A549 (cell line): ENCODE results near the gene ATG13. TPM values are rescaled to one million over a fixed set of nuclear protein-coding genes. Genes with fewer than 3 reads are reported as not detected.

ENCODE experiments used
- ATAC-seq, 2 experiments: fragments of 200-7000 bp in 1 of 2; fragments of >200 bp in 1 of 2; cut with Nextera tagmentation in 1 of 2; cut with Tn5 transposase in 1 of 2; 3 replicates each; pipeline versions ENCODE4 v1.8.0 to v1.9.1; 2018 to 2020; ENCODE audit warnings: mild to moderate bottlenecking in 1 of 2, moderate library complexity in 1 of 2
- CTCF ChIA-PET: fragments of 300-600 bp; sonication (Branson Sonifier 250); formaldehyde crosslinking; extraction: SDS; loops from one replicate; lab custom pipeline; 2021; ENCODE audit warnings: antibody characterized with exemption, inconsistent platforms; lab: Yijun Ruan, JAX
- POLR2A ChIA-PET: fragments of 350-600 bp; formaldehyde crosslinking; extraction: SDS; loops from one replicate; lab custom pipeline; 2021; ENCODE audit warnings: antibody characterized with exemption, inconsistent platforms; lab: Yijun Ruan, JAX
- DNase-seq, 2 experiments: peaks; one replicate each; pipeline versions ENCODE4 v3.0.0 to v3.0.0-alpha.2; 2011 to 2016; ENCODE audit warnings: low read depth in 1 of 2, low spot score in 1 of 2
- FAIRE-seq: peaks from 2 replicates; lab custom pipeline; 2011; peaks lifted over from hg19 to GRCh38; lab: Jason Lieb, UNC
- H3K27ac ChIP-seq, 2 experiments: fragments of >200 bp; sonication (Bioruptor Twin); formaldehyde crosslinking; 3 replicates each; pipeline ENCODE4 v1.5.1; 2016 to 2017
- H3K4me1 ChIP-seq: fragments of >200 bp; sonication (Bioruptor Twin); formaldehyde crosslinking; 3 replicates; pipeline ENCODE4 v1.6.1; 2016
- H3K4me2 ChIP-seq: fragments of >200 bp; sonication (Bioruptor Twin); formaldehyde crosslinking; 3 replicates; pipeline ENCODE4 v1.6.1; 2016
- H3K4me3 ChIP-seq: fragments of >200 bp; sonication (Bioruptor Twin); formaldehyde crosslinking; 3 replicates; pipeline ENCODE4 v1.5.1; 2016
- H3K9me3 ChIP-seq: fragments of >200 bp; sonication (Bioruptor Twin); formaldehyde crosslinking; 3 replicates; pipeline ENCODE4 v1.6.1; 2016
- ATOH8 ChIP-seq: fragments of 250-450 bp; sonication (Bioruptor Pico); IDR thresholded peaks from 2 replicates; pipeline ENCODE4 v1.5.0; 2020; ENCODE audit warnings: low read depth, mild to moderate bottlenecking, moderate library complexity
- CEBPB ChIP-seq, 2 experiments: fragments of >200 bp in 1 of 2; sonication (Bioruptor Twin) in 1 of 2; formaldehyde crosslinking in 1 of 2; IDR thresholded peaks; 2 replicates each; pipeline ENCODE4 v1.6.1; 2012 to 2016
- CHD4 ChIP-seq: fragments of 200-600 bp; sonication (generic); IDR thresholded peaks from 2 replicates; pipeline ENCODE4 v1.6.1; 2016; ENCODE audit warnings: antibody characterized with exemption, mild to moderate bottlenecking, borderline replicate concordance
- E2F6 ChIP-seq: IDR thresholded peaks from 2 replicates; pipeline ENCODE4 v1.6.1; 2012; ENCODE audit warnings: low read depth, borderline replicate concordance
- FOSL2 ChIP-seq, 2 experiments: fragments of 450-650 bp in 1 of 2; fragments of >200 bp in 1 of 2; sonication (Bioruptor Twin) in 1 of 2; formaldehyde crosslinking; IDR thresholded peaks; 2 replicates each; pipeline versions ENCODE4 v1.5.0 to v1.6.1; 2016 to 2020; ENCODE audit warnings: mild to moderate bottlenecking in 1 of 2, moderate library complexity in 1 of 2
- HES2 ChIP-seq: fragments of >200 bp; sonication (Bioruptor Twin); formaldehyde crosslinking; IDR thresholded peaks from 2 replicates; pipeline ENCODE4 v1.6.1; 2016
- HOXB13 ChIP-seq: fragments of 250-450 bp; sonication (Bioruptor Pico); IDR thresholded peaks from 2 replicates; pipeline ENCODE4 v1.5.0; 2020; ENCODE audit warnings: low read depth, mild to moderate bottlenecking, moderate library complexity
- JUNB ChIP-seq: fragments of >200 bp; sonication (Bioruptor Twin); formaldehyde crosslinking; IDR thresholded peaks from 2 replicates; pipeline ENCODE4 v1.6.1; 2016
- MAFK ChIP-seq: fragments of 450-650 bp; IDR thresholded peaks from 2 replicates; pipeline ENCODE4 v1.6.1; 2014; ENCODE audit not compliant: partially characterized antibody
- MAX ChIP-seq: IDR thresholded peaks from 2 replicates; pipeline ENCODE4 v1.6.1; 2012
- MYC ChIP-seq: IDR thresholded peaks from 2 replicates; pipeline ENCODE4 v1.6.1; 2012; ENCODE audit warnings: mild to moderate bottlenecking, inconsistent platforms, low read length, improper control_type of control experiment, borderline replicate concordance
- NPAS2 ChIP-seq: fragments of 250-450 bp; sonication (Bioruptor Pico); IDR thresholded peaks from 2 replicates; pipeline ENCODE4 v1.8.0; 2022; ENCODE audit warnings: mild to moderate bottlenecking, moderate library complexity, borderline replicate concordance
- POLR2AphosphoS2 ChIP-seq: conservative IDR thresholded peaks from 2 replicates; pipeline ENCODE4 v1.6.1; 2012; ENCODE audit warnings: low read length, improper control_type of control experiment, inconsistent platforms
- RFX5 ChIP-seq: fragments of 450-650 bp; IDR thresholded peaks from 2 replicates; pipeline ENCODE4 v1.7.1; 2014; ENCODE audit warnings: antibody characterized with exemption, mild to moderate bottlenecking, moderate library complexity
- SMC3 ChIP-seq: fragments of >200 bp; sonication (Bioruptor Twin); formaldehyde crosslinking; IDR thresholded peaks from 3 replicates; pipeline ENCODE4 v1.6.1; 2018; ENCODE audit warnings: inconsistent platforms
- USF2 ChIP-seq: fragments of 450-650 bp; IDR thresholded peaks from 2 replicates; pipeline ENCODE4 v1.6.1; 2014; ENCODE audit warnings: antibody characterized with exemption
- ZNF302 ChIP-seq: fragments of 250-450 bp; sonication (Bioruptor Pico); IDR thresholded peaks from 2 replicates; pipeline ENCODE4 v1.9.0; 2021; ENCODE audit warnings: inconsistent platforms, mild to moderate bottlenecking, moderate library complexity
- WGBS: methylation state at CpG from one replicate; pipeline ENCODE4 v1.1.6; 2017; ENCODE audit errors: missing lambda C conversion rate; 5-methylcytosine and 5-hydroxymethylcytosine counted together
- polyA plus RNA-seq, 4 experiments: library from polyadenylated mRNA; depleted of rRNA in 3 of 4; stranded (reverse); fragments of >200 nt; fragmentation: RNase III in 1 of 4; extraction: RNeasy Plus Mini Kit Qiagen cat#74134 plus additional on column Dnase treatment in 1 of 4; gene quantifications; 2 replicates in 3 of 4; 3 replicates in 1 of 4; pipeline ENCODE4 v1.2.3, GENCODE V29; 2011 to 2017

Gene ATG13
- polyA plus RNA-seq, 2 of the 4 experiments (the other 2 are of a cell fraction), result 39.5 to 58.6 TPM

- no peak for TF ChIP-seq SMC3
Measured at GRCh38 chr11:46673713-46674462, 56.5 kb downstream of the ATG13 start (continued).

GRCh38 chr11:46674463-46675287 lies 57.3 kb downstream of the ATG13 start:
- no peaks in the 10 kb centered on the region for H3K9me3 ChIP-seq
- DNase-seq (no peak), FAIRE-seq (no peak), ATAC-seq (peak in 1 of 2 experiments; percentile 18; a peak in 3 of 6 replicates)
- H3K4me3 ChIP-seq, result no peak overlapping the region
- H3K4me2 ChIP-seq, result peak overlapping the region; percentile 17
- 79% methylated on average over 12 of the region's 12 CpGs for WGBS
- peaks cover 15% of the 10 kb centered on the region for H3K4me1 ChIP-seq
- TF ChIP-seq E2F6, result no peak
- no peak for TF ChIP-seq FOSL2 (IDR thresholded peaks at IDR 0.05)
- no peak for TF ChIP-seq FOSL2 (CRISPR knock-in tag; IDR thresholded peaks at IDR 0.05)
- TF ChIP-seq HES2, result no peak
- TF ChIP-seq MAFK, result no peak
- no peak for TF ChIP-seq ZNF302 (CRISPR knock-in tag)
- no peak for TF ChIP-seq NPAS2 (CRISPR knock-in tag)
- TF ChIP-seq HOXB13, result no peak
- TF ChIP-seq MYC, result no peak
- no peak for TF ChIP-seq CHD4
- TF ChIP-seq, all 56 proteins: peak for 0
- POLR2A ChIA-PET, result interaction anchor here (0.8 kb wide), 1 partner anchor 26 kb away, joined by 4 read pairs; the partner anchor contains the start of gene ZNF408
- peak overlapping the region; percentile 12 to 77; a peak in 4 of 6 replicates for H3K27ac ChIP-seq
- CTCF ChIA-PET, result interaction anchor here (0.7 to 2.4 kb wide), 4 partner anchors 10 to 285 kb away, joined by 3 to 9 read pairs (median 4); no protein-coding TSS in a partner anchor

- Histone ChIP-seq H3K27ac (peak overlapping the region; percentile 12 to 77; a peak in 4 of 6 replicates), H3K4me2 (peak overlapping the region; percentile 17), H3K4me3 (no peak overlapping the region), H3K9me3 (no peaks in the 10 kb centered on the region), H3K4me1 (peaks cover 15% of the 10 kb centered on the region)
- POLR2A ChIA-PET, result interaction anchor here (0.8 kb wide), 1 partner anchor 26 kb away, joined by 4 read pairs; the partner anchor contains the start of gene ZNF408
- no peak for TF ChIP-seq FOSL2 (IDR thresholded peaks at IDR 0.05)
- TF ChIP-seq FOSL2 (CRISPR knock-in tag; IDR thresholded peaks at IDR 0.05), result 0 out of 2 replicates have a peak, but pooled peaks have one; percentile 9
- TF ChIP-seq ATOH8 (CRISPR knock-in tag), result no peak
- 0 out of 2 replicates have a peak, but pooled peaks have one; percentile 54 for TF ChIP-seq POLR2AphosphoS2
- TF ChIP-seq USF2, result peak; percentile 76
- no peak for TF ChIP-seq JUNB
- no peak for TF ChIP-seq MAX
- TF ChIP-seq NPAS2 (CRISPR knock-in tag), result no peak
- no peak for TF ChIP-seq RFX5
- 0 out of 4 replicates have a peak, but pooled peaks of 1 of the 2 experiments have one; percentile 40 for TF ChIP-seq CEBPB (IDR thresholded peaks at IDR 0.05)
- CTCF ChIA-PET, result interaction anchor here (1.8 to 2.4 kb wide), 3 partner anchors 12 to 286 kb away, joined by 4 to 9 read pairs (median 5); no protein-coding TSS in a partner anchor
- peak; percentile 52 for DNase-seq
- FAIRE-seq, result no peak
- ATAC-seq, result peak; percentile 51 to 67
- 36% methylated on average over 4 of the region's 4 CpGs for WGBS
Measured at GRCh38 chr11:46675288-46675851, 58.0 kb downstream of the ATG13 start.
